GM12874 (cell line): ENCODE measurements around the gene FAM162B.

Experiments used
- TF ChIP-seq, protein P1 (sequence below): IDR thresholded peaks from 2 replicates; pipeline ENCODE4 v1.5.1; 2011; ENCODE audit warnings: low read depth, mild to moderate bottlenecking, control low read depth, low read length, moderate library complexity; ENCODE audit not compliant: insufficient read depth

FAM162B gene

DNA sequence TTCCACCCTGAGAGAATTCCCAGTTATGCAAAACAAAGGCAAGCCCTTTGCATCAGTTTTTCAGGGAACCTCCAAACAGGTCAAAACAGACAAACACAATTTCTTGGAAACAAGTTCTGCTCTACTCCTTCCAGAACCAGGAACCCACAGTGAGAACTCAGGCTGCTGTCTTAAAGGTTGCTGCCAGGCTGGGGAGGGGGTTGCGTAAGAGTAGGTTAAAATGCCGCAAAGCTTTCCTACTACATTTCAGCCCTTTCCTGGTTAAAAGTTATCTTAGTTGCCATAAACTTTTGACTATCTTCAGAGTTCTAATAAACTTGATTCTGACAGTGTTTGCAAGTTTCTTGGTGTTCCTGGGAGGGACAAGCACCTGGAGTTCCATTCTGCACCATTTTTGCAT lies 50.8 kb downstream of the FAM162B start:
- TF ChIP-seq, protein P1, sequence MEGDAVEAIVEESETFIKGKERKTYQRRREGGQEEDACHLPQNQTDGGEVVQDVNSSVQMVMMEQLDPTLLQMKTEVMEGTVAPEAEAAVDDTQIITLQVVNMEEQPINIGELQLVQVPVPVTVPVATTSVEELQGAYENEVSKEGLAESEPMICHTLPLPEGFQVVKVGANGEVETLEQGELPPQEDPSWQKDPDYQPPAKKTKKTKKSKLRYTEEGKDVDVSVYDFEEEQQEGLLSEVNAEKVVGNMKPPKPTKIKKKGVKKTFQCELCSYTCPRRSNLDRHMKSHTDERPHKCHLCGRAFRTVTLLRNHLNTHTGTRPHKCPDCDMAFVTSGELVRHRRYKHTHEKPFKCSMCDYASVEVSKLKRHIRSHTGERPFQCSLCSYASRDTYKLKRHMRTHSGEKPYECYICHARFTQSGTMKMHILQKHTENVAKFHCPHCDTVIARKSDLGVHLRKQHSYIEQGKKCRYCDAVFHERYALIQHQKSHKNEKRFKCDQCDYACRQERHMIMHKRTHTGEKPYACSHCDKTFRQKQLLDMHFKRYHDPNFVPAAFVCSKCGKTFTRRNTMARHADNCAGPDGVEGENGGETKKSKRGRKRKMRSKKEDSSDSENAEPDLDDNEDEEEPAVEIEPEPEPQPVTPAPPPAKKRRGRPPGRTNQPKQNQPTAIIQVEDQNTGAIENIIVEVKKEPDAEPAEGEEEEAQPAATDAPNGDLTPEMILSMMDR = no peak

- TF ChIP-seq, protein P1 = no peak
Observed at GRCh38 chr6:116714296-116714695, 51.2 kb downstream of the FAM162B start.

DNA sequence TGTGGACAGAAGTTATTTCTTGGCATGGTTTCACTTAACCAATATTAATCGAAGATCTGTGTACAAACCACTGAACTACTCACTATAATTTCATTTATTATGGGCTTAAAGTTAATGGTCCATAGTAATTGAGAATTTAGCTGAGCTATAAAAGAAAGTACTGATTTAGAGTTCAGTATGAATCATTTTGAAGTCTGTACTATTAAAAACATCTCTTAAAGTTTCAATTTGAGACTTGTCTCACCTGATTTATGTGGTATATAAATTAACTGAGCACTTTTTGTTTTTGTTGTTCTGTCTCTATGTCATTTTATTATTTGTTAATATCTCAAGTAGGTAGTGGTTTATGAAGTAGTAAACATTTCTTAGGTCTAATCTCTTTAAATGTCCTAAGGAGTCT lies 59.6 kb downstream of the FAM162B start:
- TF ChIP-seq, protein P1 = no peak
